ENCODE results near the gene DYNC1LI2.

The DYNC1LI2 gene

GRCh38 chr16:66776457-66776856 is 25.0 kb upstream of the DYNC1LI2 start:
- TF ChIP-seq CTCF (IDR thresholded peaks at IDR 0.05; ENCODE audit: insufficient read depth, missing control alignments): no peak
- FAIRE-seq: no peak

GRCh38 chr16:66774981-66775380 is 23.6 kb upstream of the DYNC1LI2 start:
- no peak for FAIRE-seq
- DNase-seq (ENCODE audit: insufficient read length, low spot score): no peak
- TF ChIP-seq CTCF (IDR thresholded peaks at IDR 0.05; ENCODE audit: insufficient read depth, missing control alignments): no peak

More at GRCh38 chr16:66776457-66776856, 25.0 kb upstream of the DYNC1LI2 start:
- DNase-seq (ENCODE audit: insufficient read length, low spot score): no peak

- no peak for DNase-seq (ENCODE audit: insufficient read length, low spot score)
- FAIRE-seq: no peak
- no peak for TF ChIP-seq CTCF (IDR thresholded peaks at IDR 0.05; ENCODE audit: insufficient read depth, missing control alignments)
Measured at GRCh38 chr16:66758086-66758485, 6.7 kb upstream of the DYNC1LI2 start.

GRCh38 chr16:66754819-66755218 is 3.4 kb upstream of the DYNC1LI2 start:
- no peak for DNase-seq (ENCODE audit: insufficient read length, low spot score)
- FAIRE-seq: no peak
- TF ChIP-seq CTCF (IDR thresholded peaks at IDR 0.05; ENCODE audit: insufficient read depth, missing control alignments): no peak

GRCh38 chr16:66754211-66754610 is 2.8 kb upstream of the DYNC1LI2 start:
- no peak for DNase-seq (ENCODE audit: insufficient read length, low spot score)
- no peak for TF ChIP-seq CTCF (IDR thresholded peaks at IDR 0.05; ENCODE audit: insufficient read depth, missing control alignments)
- FAIRE-seq: no peak

GRCh38 chr16:66752958-66753357 is 1.5 kb upstream of the DYNC1LI2 start:
- DNase-seq (ENCODE audit: insufficient read length, low spot score) (no peak), FAIRE-seq (no peak)
- no peak for TF ChIP-seq CTCF (IDR thresholded peaks at IDR 0.05; ENCODE audit: insufficient read depth, missing control alignments)

- FAIRE-seq (no peak), DNase-seq (ENCODE audit: insufficient read length, low spot score) (no peak)
- TF ChIP-seq CTCF (IDR thresholded peaks at IDR 0.05; ENCODE audit: insufficient read depth, missing control alignments): no peak
Measured at GRCh38 chr16:66752379-66752778, 970 bp upstream of the DYNC1LI2 start.
